Measurements from ENCODE around the gene EEF1B2.

DNA sequence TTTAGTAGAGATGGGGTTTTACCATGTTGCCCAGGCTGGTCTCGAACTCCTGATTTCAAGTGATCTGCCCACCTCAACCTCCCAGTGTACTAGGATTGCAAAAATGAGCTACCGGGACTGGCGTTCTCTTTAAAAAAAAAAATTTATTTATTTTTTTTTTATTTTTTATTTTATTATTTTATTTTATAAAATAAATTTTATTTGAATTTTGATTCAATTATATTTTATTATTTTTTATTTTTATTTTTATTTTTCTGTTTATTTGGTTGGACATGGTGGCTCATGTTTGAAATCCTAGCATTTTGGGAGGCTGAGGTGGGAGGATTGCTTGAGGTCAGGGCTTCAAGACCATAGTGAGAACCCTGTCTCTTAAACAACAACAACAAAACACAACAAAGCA is 32.5 kb downstream of the EEF1B2 start:
- TF ChIP-seq, protein P1, sequence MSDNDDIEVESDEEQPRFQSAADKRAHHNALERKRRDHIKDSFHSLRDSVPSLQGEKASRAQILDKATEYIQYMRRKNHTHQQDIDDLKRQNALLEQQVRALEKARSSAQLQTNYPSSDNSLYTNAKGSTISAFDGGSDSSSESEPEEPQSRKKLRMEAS (IDR thresholded peaks at IDR 0.05): no peak
- TF ChIP-seq TEAD4 (IDR thresholded peaks at IDR 0.05): no peak
